Ascending aorta (tissue), 2 donors: ENCODE data around the gene ZFYVE9. TPM values are rescaled to one million over a fixed set of nuclear protein-coding genes. Genes with fewer than 3 reads are reported as not detected.

Experiments used
- DNase-seq, 2 donors: peaks; one replicate each; pipeline ENCODE4 v3.0.0-alpha.2; 2019; ENCODE audit warnings: low spot score in 2 of 2
- H3K27ac ChIP-seq, 2 donors: fragments of 200-600 bp; sonication (generic); one replicate each; pipeline ENCODE4 v1.5.1; 2016 to 2017; ENCODE audit warnings: mild to moderate bottlenecking in 1 of 2
- H3K27me3 ChIP-seq: fragments of 200-600 bp; sonication (generic); one replicate; pipeline ENCODE4 v1.5.1; 2017
- H3K36me3 ChIP-seq, 2 donors: fragments of 200-600 bp; sonication (generic); one replicate each; pipeline ENCODE4 v1.5.1; 2016
- H3K4me1 ChIP-seq, 2 donors: fragments of 200-600 bp; sonication (generic); one replicate each; pipeline ENCODE4 v1.5.1; 2016 to 2017; ENCODE audit warnings: mild to moderate bottlenecking in 1 of 2
- H3K4me3 ChIP-seq, 2 donors: fragments of 200-600 bp; sonication (generic); one replicate each; pipeline ENCODE4 v1.5.1; 2016 to 2017; ENCODE audit warnings: mild to moderate bottlenecking in 1 of 2
- H3K9me3 ChIP-seq, 2 donors: fragments of 200-600 bp; sonication (generic); one replicate each; pipeline ENCODE4 v1.5.1; 2016
- intact Hi-C: fragments of 100-400 bp; cut with DNase I; formaldehyde crosslinking; loops from one replicate; pipeline ENCODE4 v1.15.1; 2023
- total RNA-seq: library from RNA; depleted of rRNA; stranded (reverse); fragments of >200 nt; gene quantifications from one replicate; pipeline ENCODE4 v1.1.0, GENCODE V29; 2016
- TF ChIP-seq, protein P1 (sequence below), 3 experiments: fragments of 200-600 bp in 2 of 3; fragments of 450-650 bp in 1 of 3; sonication (generic) in 2 of 3; IDR thresholded peaks; one replicate each; pipeline ENCODE4 v1.5.1; 2016 to 2019; ENCODE audit warnings: antibody characterized with exemption in 3 of 3, mild to moderate bottlenecking in 1 of 3, moderate library complexity in 1 of 3

Gene ZFYVE9
- total RNA-seq, 1 donor from 2014 or later = 8.1 TPM

DNA sequence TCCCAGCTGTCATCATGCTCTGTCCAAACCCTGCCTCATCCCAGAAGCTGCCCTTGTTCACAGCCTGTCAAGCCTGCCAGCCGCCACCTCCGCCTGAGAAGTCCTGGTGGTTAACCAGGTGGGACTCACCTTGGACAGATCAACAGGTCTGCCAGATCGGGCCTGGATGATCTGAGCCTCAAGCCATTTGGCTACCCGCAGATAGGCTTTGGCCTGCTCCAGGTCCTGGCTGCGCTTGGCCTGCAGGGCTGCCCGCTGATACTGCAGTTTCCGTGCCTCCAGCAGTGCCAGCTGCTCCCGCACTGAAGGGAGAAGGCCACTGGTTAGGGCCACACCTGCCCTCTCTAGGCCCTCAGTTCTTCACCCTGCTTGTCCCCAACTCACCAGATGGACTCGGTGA lies 215.5 kb downstream of the ZFYVE9 start:
- H3K36me3 ChIP-seq = peaks cover 97 to 100% of the 10 kb centered on the region in 2 donors
- DNase-seq = no peak
- H3K4me1 ChIP-seq = no peaks in the 10 kb centered on the region
- intact Hi-C loops = no loop called here
- H3K9me3 ChIP-seq = no peaks in the 10 kb centered on the region
- TF ChIP-seq, protein P1, sequence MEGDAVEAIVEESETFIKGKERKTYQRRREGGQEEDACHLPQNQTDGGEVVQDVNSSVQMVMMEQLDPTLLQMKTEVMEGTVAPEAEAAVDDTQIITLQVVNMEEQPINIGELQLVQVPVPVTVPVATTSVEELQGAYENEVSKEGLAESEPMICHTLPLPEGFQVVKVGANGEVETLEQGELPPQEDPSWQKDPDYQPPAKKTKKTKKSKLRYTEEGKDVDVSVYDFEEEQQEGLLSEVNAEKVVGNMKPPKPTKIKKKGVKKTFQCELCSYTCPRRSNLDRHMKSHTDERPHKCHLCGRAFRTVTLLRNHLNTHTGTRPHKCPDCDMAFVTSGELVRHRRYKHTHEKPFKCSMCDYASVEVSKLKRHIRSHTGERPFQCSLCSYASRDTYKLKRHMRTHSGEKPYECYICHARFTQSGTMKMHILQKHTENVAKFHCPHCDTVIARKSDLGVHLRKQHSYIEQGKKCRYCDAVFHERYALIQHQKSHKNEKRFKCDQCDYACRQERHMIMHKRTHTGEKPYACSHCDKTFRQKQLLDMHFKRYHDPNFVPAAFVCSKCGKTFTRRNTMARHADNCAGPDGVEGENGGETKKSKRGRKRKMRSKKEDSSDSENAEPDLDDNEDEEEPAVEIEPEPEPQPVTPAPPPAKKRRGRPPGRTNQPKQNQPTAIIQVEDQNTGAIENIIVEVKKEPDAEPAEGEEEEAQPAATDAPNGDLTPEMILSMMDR (IDR thresholded peaks at IDR 0.05) = no peak
- H3K27me3 ChIP-seq = no peaks in the 10 kb centered on the region
- H3K27ac ChIP-seq = no peak overlapping the region
- H3K4me3 ChIP-seq = no peak overlapping the region

DNA sequence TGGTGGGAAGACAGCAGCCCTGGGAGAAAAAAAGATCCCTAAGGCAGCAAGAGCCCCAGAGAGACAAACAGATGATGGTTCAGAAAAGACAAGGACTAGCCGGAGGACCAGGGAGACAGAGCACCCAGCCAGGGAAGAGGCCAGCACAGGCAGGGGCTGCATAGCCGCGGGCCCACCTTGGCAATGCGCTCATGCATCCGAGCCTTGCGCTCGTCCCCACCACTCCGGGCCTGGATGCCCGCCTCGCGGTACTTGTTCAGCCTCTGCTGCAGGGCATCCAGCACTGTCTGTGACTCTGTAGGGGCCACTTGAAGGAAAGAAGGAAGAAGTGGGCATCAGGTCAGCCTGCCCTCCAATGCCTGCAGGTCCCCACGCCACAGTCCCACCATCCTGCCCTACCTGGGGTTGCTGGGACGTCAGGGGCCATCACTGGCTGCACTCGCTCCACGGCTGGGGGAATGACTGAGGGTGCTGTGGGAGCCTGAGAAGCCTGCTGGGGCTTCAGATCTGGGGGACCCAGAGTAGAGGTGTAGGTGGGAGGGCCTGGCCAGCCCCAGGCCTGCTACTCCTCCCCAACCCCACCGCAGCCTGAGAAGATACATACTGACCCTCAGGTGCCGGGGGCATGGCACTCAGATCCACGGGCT lies 217.1 kb downstream of the ZFYVE9 start:
- Histone ChIP-seq H3K27ac (no peak overlapping the region), H3K4me3 (no peak overlapping the region), H3K36me3 (peaks cover 91 to 94% of the 10 kb centered on the region in 2 donors), H3K4me1 (no peaks in the 10 kb centered on the region), H3K27me3 (no peaks in the 10 kb centered on the region), H3K9me3 (no peaks in the 10 kb centered on the region)
- intact Hi-C loops = no loop called here
- TF ChIP-seq, protein P1 (IDR thresholded peaks at IDR 0.05) = no peak
- no peak for DNase-seq

DNA sequence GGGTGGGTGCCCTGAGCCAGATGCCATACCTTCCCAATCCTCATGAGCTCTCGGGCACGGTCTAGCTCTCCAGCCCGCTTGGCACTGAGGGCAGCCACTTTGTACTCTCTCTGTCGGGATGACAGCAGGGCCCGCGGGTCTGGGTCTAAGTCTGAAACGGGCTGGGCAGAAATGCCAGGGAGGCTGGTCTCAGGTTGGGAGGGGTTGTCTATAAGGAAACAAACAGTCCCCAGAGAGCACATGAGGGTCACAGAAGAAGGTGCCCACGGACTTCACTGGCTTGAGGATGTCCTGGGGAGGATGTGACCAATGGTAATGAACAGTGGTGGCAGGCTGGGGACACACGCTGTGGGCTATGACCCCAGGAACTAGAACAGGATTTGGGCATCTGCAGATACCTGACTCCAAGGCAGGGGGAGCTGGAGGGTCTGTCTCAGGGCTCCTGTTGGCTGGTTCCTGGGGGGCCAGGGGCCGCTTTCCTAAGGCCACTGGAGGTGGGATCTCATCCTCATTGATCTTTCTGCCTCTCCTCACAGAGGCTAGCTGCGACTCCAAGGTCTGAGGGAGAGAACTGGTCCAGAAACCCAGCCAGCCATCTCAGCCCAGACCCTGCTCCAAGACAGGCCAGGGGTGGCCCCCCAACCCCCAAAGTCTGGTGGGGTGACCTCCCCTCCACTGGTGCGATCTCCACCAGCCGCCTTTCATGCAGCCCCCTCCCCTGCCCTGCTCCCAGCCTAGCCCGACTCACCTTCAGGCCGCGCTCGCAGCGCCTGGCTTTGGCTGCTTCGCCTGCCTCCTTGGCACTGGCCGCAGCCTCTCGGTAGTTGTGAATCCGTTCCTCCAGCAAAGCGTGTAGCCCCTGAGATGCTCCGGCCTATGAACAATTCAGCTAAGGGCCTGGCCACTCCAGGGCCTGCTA lies 218.0 kb downstream of the ZFYVE9 start:
- H3K27me3 ChIP-seq = no peaks in the 10 kb centered on the region
- peaks cover 82 to 84% of the 10 kb centered on the region in 2 donors for H3K36me3 ChIP-seq

DNA sequence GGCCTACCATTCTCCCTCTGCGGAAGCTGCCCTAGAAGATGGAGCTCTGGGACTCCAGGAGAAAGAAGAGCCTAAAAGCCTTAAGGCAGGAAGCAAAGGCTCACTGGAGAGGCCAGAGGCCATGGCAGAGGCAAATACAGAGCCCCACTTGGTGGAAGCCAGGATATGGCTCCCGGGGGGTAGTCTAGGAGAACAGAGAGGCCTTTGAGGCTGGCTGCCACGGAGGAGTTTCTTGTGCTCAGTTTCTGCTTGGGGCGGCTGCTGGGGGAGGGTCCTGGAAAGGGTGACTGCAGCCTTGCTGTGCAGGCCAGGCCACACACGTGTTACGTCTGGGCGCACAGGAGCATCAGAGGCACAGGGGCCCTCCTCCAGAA lies 218.7 kb downstream of the ZFYVE9 start:
- Histone ChIP-seq H3K36me3 (peaks cover 75 to 78% of the 10 kb centered on the region in 2 donors), H3K9me3 (no peaks in the 10 kb centered on the region), H3K27ac (no peak overlapping the region), H3K27me3 (no peaks in the 10 kb centered on the region), H3K4me3 (no peak overlapping the region), H3K4me1 (peaks cover 2 to 10% of the 10 kb centered on the region in 2 donors)
- intact Hi-C loops = loop anchor here (10.0 kb wide), 3 partner anchors 564 to 964 kb away; partner anchors contain the start of genes CPT2, ECHDC2, LRP8 and SCP2
- TF ChIP-seq, protein P1 (IDR thresholded peaks at IDR 0.05) = no peak
- no peak for DNase-seq

More for the DNA sequence above, 218.0 kb downstream of the ZFYVE9 start:
- Histone ChIP-seq H3K27ac (no peak overlapping the region), H3K4me1 (peaks cover 2 to 9% of the 10 kb centered on the region in 2 donors), H3K9me3 (no peaks in the 10 kb centered on the region), H3K4me3 (no peak overlapping the region)
- intact Hi-C loops = loop anchor here (10.0 kb wide), 3 partner anchors 565 to 965 kb away; partner anchors contain the start of genes CPT2, ECHDC2, LRP8 and SCP2
- no peak for DNase-seq
- TF ChIP-seq, protein P1 (IDR thresholded peaks at IDR 0.05) = no peak

DNA sequence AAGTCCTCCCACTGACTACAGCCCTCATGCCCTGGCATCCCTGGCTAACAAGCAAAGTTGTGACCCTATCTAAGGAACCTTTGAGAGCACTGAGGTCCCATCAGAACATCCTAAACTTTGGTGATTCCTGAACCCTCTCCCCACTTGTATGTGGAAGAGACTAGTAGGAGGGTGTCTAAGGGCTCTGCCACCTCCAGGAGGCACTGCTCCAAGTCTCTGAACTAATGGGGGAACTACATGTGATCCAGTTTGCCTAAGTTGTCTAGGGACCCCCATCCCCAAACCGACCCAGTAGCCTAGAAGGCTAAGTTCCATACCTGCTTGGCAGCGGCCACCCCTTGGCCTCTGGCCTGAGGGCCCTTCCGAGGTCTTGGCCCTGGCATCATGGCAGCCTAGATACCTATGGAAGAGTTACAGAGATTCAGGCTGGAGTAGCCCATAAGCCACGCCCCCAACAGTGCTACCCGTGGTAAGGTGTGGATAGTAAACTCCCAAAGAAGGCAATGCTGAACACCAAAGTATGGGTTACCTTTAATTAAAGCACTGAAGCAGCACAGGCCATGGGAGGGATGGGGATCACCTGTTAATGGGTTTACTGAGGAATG lies 222.4 kb downstream of the ZFYVE9 start:
- intact Hi-C loops = loop anchor here (10.0 kb wide), 3 partner anchors 560 to 960 kb away; partner anchors contain the start of genes CPT2, ECHDC2, LRP8 and SCP2
- Histone ChIP-seq H3K4me1 (peaks cover 2 to 14% of the 10 kb centered on the region in 2 donors), H3K4me3 (peak overlapping the region; percentile 90 to 94), H3K27me3 (no peaks in the 10 kb centered on the region), H3K27ac (peak overlapping the region; percentile 92 to 96), H3K36me3 (peaks cover 38 to 40% of the 10 kb centered on the region in 2 donors), H3K9me3 (no peaks in the 10 kb centered on the region)
- DNase-seq = no peak
- TF ChIP-seq, protein P1 (IDR thresholded peaks at IDR 0.05) = no peak
